ENCODE data around the gene ACTN1. TPM values are rescaled to one million over a fixed set of nuclear protein-coding genes. Genes with fewer than 3 reads are reported as not detected.

The ACTN1 gene
- total RNA-seq, 1 donor = 1,023 TPM

DNA sequence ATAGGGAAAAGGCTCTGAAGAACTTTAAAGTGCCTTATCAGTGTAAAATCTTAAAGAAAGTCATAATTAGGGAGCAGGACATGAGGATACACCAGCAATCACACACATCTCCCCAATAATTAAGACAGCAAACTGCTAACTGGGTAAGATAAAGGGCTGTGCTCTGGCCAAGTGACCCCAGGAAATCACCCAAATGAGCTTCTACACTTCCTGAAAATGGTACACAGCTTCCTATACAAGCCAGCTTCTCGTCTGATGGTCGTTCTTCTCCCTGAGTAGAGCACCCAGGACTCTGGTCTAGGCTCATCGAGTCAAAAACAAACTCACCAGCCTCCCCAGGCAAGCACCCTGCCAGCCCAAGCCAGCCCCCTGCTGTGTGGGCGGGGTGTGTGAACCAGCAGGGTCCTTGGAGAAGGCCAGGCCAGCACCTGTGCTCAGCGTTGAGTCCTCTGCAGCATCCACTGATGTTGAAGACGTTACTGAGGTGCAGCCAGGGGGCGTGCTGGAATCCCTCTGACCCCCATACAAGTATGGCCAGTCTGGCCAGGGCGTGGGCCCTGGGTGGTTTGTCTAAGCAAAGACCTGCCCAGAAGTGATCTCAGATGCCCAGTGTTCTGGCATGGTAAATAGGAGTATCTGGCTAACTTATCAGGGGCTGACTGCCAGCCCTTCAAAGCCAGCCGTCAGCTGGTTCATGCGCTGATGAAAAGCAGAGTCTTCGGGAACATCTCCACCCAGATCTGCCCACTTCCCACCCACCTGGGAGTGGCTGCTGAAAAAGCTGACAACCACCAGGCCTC lies 41.4 kb downstream of the ACTN1 start:
- peak; percentile 59 for DNase-seq (ENCODE audit: low read depth)
- TF ChIP-seq, protein P1, sequence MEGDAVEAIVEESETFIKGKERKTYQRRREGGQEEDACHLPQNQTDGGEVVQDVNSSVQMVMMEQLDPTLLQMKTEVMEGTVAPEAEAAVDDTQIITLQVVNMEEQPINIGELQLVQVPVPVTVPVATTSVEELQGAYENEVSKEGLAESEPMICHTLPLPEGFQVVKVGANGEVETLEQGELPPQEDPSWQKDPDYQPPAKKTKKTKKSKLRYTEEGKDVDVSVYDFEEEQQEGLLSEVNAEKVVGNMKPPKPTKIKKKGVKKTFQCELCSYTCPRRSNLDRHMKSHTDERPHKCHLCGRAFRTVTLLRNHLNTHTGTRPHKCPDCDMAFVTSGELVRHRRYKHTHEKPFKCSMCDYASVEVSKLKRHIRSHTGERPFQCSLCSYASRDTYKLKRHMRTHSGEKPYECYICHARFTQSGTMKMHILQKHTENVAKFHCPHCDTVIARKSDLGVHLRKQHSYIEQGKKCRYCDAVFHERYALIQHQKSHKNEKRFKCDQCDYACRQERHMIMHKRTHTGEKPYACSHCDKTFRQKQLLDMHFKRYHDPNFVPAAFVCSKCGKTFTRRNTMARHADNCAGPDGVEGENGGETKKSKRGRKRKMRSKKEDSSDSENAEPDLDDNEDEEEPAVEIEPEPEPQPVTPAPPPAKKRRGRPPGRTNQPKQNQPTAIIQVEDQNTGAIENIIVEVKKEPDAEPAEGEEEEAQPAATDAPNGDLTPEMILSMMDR (IDR thresholded peaks at IDR 0.05; ENCODE audit: insufficient read depth, low read depth, low read length) = peak; percentile 51

GRCh38 chr14:68936980-68937379 lies 42.1 kb downstream of the ACTN1 start:
- H3K4me3 ChIP-seq (ENCODE audit: low read depth, low read length) = no peak overlapping the region
- TF ChIP-seq, protein P1 (IDR thresholded peaks at IDR 0.05; ENCODE audit: insufficient read depth, low read depth, low read length) = no peak
- DNase-seq (ENCODE audit: low read depth) = no peak

More for the DNA sequence above, 41.4 kb downstream of the ACTN1 start:
- H3K4me3 ChIP-seq (ENCODE audit: low read depth, low read length) = no peak overlapping the region

DNA sequence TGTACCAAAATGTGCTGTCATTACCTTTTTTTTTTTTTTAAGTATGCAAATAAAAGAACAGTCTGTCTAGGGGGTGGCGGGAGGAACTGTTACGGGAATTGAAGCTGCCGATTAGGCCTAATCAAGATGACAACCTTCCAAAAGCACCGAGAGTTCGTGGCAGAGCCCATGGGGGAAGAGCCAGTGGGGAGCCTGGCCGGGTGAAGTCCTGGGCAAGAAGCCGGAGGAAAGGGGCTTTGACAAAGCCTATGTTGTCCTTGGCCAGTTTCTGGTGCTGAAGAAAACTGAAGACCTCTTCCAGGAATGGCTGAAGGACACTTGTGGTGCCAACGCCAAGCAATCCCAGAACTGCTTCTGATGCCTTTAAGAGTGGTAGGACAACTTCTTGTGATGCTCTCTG lies 42.6 kb downstream of the ACTN1 start:
- DNase-seq (ENCODE audit: low read depth) = no peak
- H3K4me3 ChIP-seq (ENCODE audit: low read depth, low read length) = no peak overlapping the region
- TF ChIP-seq, protein P1 (IDR thresholded peaks at IDR 0.05; ENCODE audit: insufficient read depth, low read depth, low read length) = no peak

DNA sequence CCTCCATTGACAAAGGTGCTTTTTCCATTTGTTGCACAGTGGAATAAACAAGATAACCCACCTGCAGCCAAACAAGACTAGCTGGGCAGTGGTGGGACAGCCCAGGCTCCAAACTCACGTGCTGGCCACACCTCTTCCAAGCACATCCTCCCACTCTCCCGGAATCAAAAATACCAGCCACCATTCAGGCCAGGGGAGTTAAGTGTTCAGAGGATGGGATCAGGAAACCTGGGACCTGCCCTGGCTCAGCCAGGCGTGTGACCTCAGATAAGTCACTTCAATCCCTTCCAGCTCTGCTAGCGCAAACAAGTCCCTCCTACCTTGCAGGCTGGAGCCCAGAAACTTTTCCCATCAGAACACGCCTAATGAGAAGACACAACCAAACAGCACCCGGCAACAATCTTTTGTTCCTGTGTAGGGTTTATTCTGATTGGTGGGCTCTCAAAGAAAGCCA lies 43.3 kb downstream of the ACTN1 start:
- no peak overlapping the region for H3K4me3 ChIP-seq (ENCODE audit: low read depth, low read length)
- TF ChIP-seq, protein P1 (IDR thresholded peaks at IDR 0.05; ENCODE audit: insufficient read depth, low read depth, low read length) = no peak
- peak; percentile 44 for DNase-seq (ENCODE audit: low read depth)

- H3K4me3 ChIP-seq (ENCODE audit: low read depth, low read length) = no peak overlapping the region
- no peak for DNase-seq (ENCODE audit: low read depth)
- TF ChIP-seq, protein P1 (IDR thresholded peaks at IDR 0.05; ENCODE audit: insufficient read depth, low read depth, low read length) = no peak
Observed at GRCh38 chr14:68934066-68934465, 45.0 kb downstream of the ACTN1 start.

DNA sequence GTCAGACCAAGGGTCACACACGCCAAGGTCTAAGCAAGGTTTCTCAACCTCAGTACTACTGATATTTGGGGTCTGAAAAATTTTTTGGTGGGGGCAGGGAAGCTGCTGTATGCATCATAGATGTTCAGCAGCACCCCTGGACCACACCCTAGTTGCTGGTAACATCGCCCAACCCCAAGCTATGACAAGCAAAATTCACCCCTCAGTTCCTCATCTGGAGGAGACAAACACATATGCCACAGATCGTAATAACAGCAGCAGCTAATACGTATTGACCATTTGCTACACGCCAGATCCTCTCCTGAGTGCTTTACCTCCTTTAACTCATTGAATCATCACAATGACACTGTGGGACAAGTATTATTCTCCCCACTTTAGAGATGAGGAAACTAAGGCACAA lies 46.4 kb downstream of the ACTN1 start:
- DNase-seq (ENCODE audit: low read depth) = no peak
- no peak overlapping the region for H3K4me3 ChIP-seq (ENCODE audit: low read depth, low read length)
- TF ChIP-seq, protein P1 (IDR thresholded peaks at IDR 0.05; ENCODE audit: insufficient read depth, low read depth, low read length) = no peak
